Activated CD8-positive, alpha-beta T cell treated with anti-CD3 and anti-CD28 coated beads for 36 hours (primary cell): ENCODE results near the gene HOXA10. TPM values are rescaled to one million over a fixed set of nuclear protein-coding genes. Genes with fewer than 3 reads are reported as not detected.

Experiments
- ATAC-seq: fragments of 200-7000 bp; cut with Tn5 transposase; one replicate; pipeline ENCODE4 v1.10.0; 2021; ENCODE audit warnings: mild to moderate bottlenecking, moderate library complexity
- CTCF ChIA-PET: fragments of 350-600 bp; sonication (Branson Sonifier 250); formaldehyde crosslinking; loops from one replicate; lab custom pipeline; 2021; ENCODE audit warnings: antibody characterized with exemption; lab: Charles Lee
- POLR2A ChIA-PET: fragments of 350-600 bp; sonication (Branson Sonifier 250); formaldehyde crosslinking; loops from one replicate; lab custom pipeline; 2021; ENCODE audit warnings: antibody characterized with exemption; lab: Charles Lee
- DNase-seq: peaks from one replicate; pipeline ENCODE4 v3.0.0-alpha.2; 2020
- H3K27ac Mint-ChIP-seq: one replicate; pipeline ENCODE4 v1.8.0; 2021; ENCODE audit warnings: mild to moderate bottlenecking, mixed read lengths
- H3K27me3 Mint-ChIP-seq: one replicate; pipeline ENCODE4 v1.8.0; 2021; ENCODE audit warnings: mixed read lengths
- H3K36me3 Mint-ChIP-seq: one replicate; pipeline ENCODE4 v1.8.0; 2021; ENCODE audit warnings: low read depth, mixed read lengths
- H3K4me1 Mint-ChIP-seq: one replicate; pipeline ENCODE4 v1.8.0; 2021; ENCODE audit warnings: low read depth, mixed read lengths
- H3K4me3 Mint-ChIP-seq: one replicate; pipeline ENCODE4 v1.8.0; 2021; ENCODE audit warnings: mild to moderate bottlenecking, moderate library complexity, mixed read lengths
- H3K9me3 Mint-ChIP-seq: one replicate; pipeline ENCODE4 v1.8.0; 2021; ENCODE audit warnings: mixed read lengths
- CTCF ChIP-seq: fragments of 200-600 bp; IDR thresholded peaks from one replicate; pipeline ENCODE4 v1.8.0; 2022; ENCODE audit warnings: antibody characterized with exemption, mild to moderate bottlenecking
- intact Hi-C: fragments of 100-400 bp; cut with micrococcal nuclease; formaldehyde crosslinking; loops from one replicate; pipeline ENCODE4 v1.10.0; 2022
- total RNA-seq, 2 experiments: library from RNA; stranded (reverse); gene quantifications; one replicate each; pipeline ENCODE4 v1.2.3, GENCODE V29; 2021

The HOXA10 gene
- total RNA-seq, 2 experiments from 2014 or later = not detected

GRCh38 chr7:27138472-27138871, 35.6 kb downstream of the HOXA10 start:
- no peak for DNase-seq
- no peak for TF ChIP-seq CTCF
- Mint-ChIP-seq H3K9me3 (no peaks in the 10 kb centered on the region), H3K4me1 (peaks cover 19% of the 10 kb centered on the region), H3K4me3 (no peak overlapping the region), H3K27me3 (peaks cover 27% of the 10 kb centered on the region), H3K36me3 (no peaks in the 10 kb centered on the region), H3K27ac (no peak overlapping the region)
- CTCF ChIA-PET = no interaction called here
- intact Hi-C loops = no loop called here
- POLR2A ChIA-PET = no interaction called here
- no peak for ATAC-seq

GRCh38 chr7:27137640-27138315, 36.3 kb downstream of the HOXA10 start:
- H3K9me3 Mint-ChIP-seq = no peaks in the 10 kb centered on the region
- H3K36me3 Mint-ChIP-seq = no peaks in the 10 kb centered on the region
- H3K27me3 Mint-ChIP-seq = peaks cover 32% of the 10 kb centered on the region
- DNase-seq (no peak), ATAC-seq (no peak)
- intact Hi-C loops = no loop called here
- CTCF ChIA-PET = no interaction called here
- no peak overlapping the region for H3K4me3 Mint-ChIP-seq
- H3K4me1 Mint-ChIP-seq = peaks cover 19% of the 10 kb centered on the region
- no peak for TF ChIP-seq CTCF
- no peak overlapping the region for H3K27ac Mint-ChIP-seq
- POLR2A ChIA-PET = no interaction called here

- Mint-ChIP-seq H3K36me3 (peaks cover 3% of the 10 kb centered on the region), H3K4me3 (no peak overlapping the region), H3K27ac (no peak overlapping the region), H3K9me3 (no peaks in the 10 kb centered on the region), H3K4me1 (peaks cover 19% of the 10 kb centered on the region), H3K27me3 (peaks cover 37% of the 10 kb centered on the region)
- CTCF ChIA-PET = interaction anchor here (1.5 to 2.3 kb wide), 2 partner anchors 16 to 27 kb away, joined by 5 to 8 read pairs; no protein-coding TSS in a partner anchor
- TF ChIP-seq CTCF = no peak
- ATAC-seq (peak; percentile 55), DNase-seq (peak; percentile 39)
- intact Hi-C loops = no loop called here
- POLR2A ChIA-PET = no interaction called here
These were observed 39.7 kb downstream of the HOXA10 start for GRCh38 chr7:27134392-27134791.

GRCh38 chr7:27133409-27134231, 40.5 kb downstream of the HOXA10 start:
- Mint-ChIP-seq H3K4me3 (no peak overlapping the region), H3K27ac (no peak overlapping the region), H3K4me1 (peaks cover 19% of the 10 kb centered on the region), H3K27me3 (peaks cover 37% of the 10 kb centered on the region), H3K9me3 (no peaks in the 10 kb centered on the region), H3K36me3 (peaks cover 3% of the 10 kb centered on the region)
- intact Hi-C loops = no loop called here
- CTCF ChIA-PET = interaction anchor here (2.3 kb wide), 1 partner anchor 28 kb away, joined by 8 read pairs; no protein-coding TSS in a partner anchor
- POLR2A ChIA-PET = no interaction called here
- no peak for TF ChIP-seq CTCF
- DNase-seq (no peak), ATAC-seq (no peak)

GRCh38 chr7:27132978-27133377, 41.1 kb downstream of the HOXA10 start:
- Mint-ChIP-seq H3K27ac (no peak overlapping the region), H3K9me3 (no peaks in the 10 kb centered on the region), H3K36me3 (peaks cover 3% of the 10 kb centered on the region), H3K4me1 (peaks cover 19% of the 10 kb centered on the region), H3K4me3 (no peak overlapping the region), H3K27me3 (peaks cover 37% of the 10 kb centered on the region)
- intact Hi-C loops = no loop called here
- DNase-seq (no peak), ATAC-seq (no peak)
- CTCF ChIA-PET = interaction anchor here (1.5 to 2.3 kb wide), 2 partner anchors 22 to 29 kb away, joined by 4 to 8 read pairs; no protein-coding TSS in a partner anchor
- POLR2A ChIA-PET = no interaction called here
- TF ChIP-seq CTCF = no peak
